Central memory CD8-positive, alpha-beta T cell (primary cell): Measurements from ENCODE around the gene IFNL1.
"Not testable (repeated sequence)": the region's sequence is repeated elsewhere in the genome, so short reads cannot be mapped to it uniquely, and the experiment has no call there.

Experiments
- ATAC-seq: fragments of 150-1000 bp; cut with Tn5 transposase; replicated peaks from 2 replicates; pipeline ENCODE4 v1.10.0; 2022; ENCODE audit warnings: mild to moderate bottlenecking, moderate FRiP score, moderate number of reproducible peaks; ENCODE audit not compliant: poor library complexity, severe bottlenecking; ENCODE audit errors: extremely low read depth
- DNase-seq, 2 donors: peaks; one replicate each; pipeline ENCODE4 v3.0.0; 2021; ENCODE audit warnings: low spot score in 2 of 2
- H3K27ac Mint-ChIP-seq: one replicate; pipeline ENCODE4 v1.8.0; 2022; ENCODE audit warnings: low read depth, mild to moderate bottlenecking, moderate library complexity, mixed read lengths
- H3K27me3 Mint-ChIP-seq: one replicate; pipeline ENCODE4 v1.8.0; 2022; ENCODE audit warnings: mixed read lengths
- H3K36me3 Mint-ChIP-seq: one replicate; pipeline ENCODE4 v1.8.0; 2022; ENCODE audit warnings: mild to moderate bottlenecking, moderate library complexity, mixed read lengths; ENCODE audit not compliant: insufficient read depth
- H3K4me1 Mint-ChIP-seq: one replicate; pipeline ENCODE4 v1.8.0; 2022; ENCODE audit warnings: mixed read lengths
- H3K4me3 Mint-ChIP-seq: one replicate; pipeline ENCODE4 v1.8.0; 2022; ENCODE audit warnings: mild to moderate bottlenecking, moderate library complexity, mixed read lengths
- H3K9me3 Mint-ChIP-seq: one replicate; pipeline ENCODE4 v1.8.0; 2022; ENCODE audit warnings: mixed read lengths

The IFNL1 gene

GRCh38 chr19:39306075-39306474 is 9.9 kb downstream of the IFNL1 start:
- H3K36me3 Mint-ChIP-seq = peaks cover 6% of the 10 kb centered on the region

GRCh38 chr19:39307046-39307821 is 11.0 kb downstream of the IFNL1 start:
- Mint-ChIP-seq H3K9me3 (no peaks in the 10 kb centered on the region), H3K4me3 (no peak overlapping the region), H3K36me3 (peaks cover 9% of the 10 kb centered on the region), H3K27me3 (no peaks in the 10 kb centered on the region), H3K4me1 (peaks cover 34% of the 10 kb centered on the region), H3K27ac (no peak overlapping the region)
- ATAC-seq (no peak), DNase-seq (no peak)

More at GRCh38 chr19:39306075-39306474, 9.9 kb downstream of the IFNL1 start:
- no peak overlapping the region for H3K4me3 Mint-ChIP-seq
- no peak overlapping the region for H3K27ac Mint-ChIP-seq
- H3K9me3 Mint-ChIP-seq = no peaks in the 10 kb centered on the region
- DNase-seq = no peak
- peaks cover 22% of the 10 kb centered on the region for H3K4me1 Mint-ChIP-seq
- no peaks in the 10 kb centered on the region for H3K27me3 Mint-ChIP-seq
- ATAC-seq = no peak

GRCh38 chr19:39307822-39308530 is 11.8 kb downstream of the IFNL1 start:
- H3K4me1 Mint-ChIP-seq = peaks cover 34% of the 10 kb centered on the region
- H3K27ac Mint-ChIP-seq = no peak overlapping the region
- no peaks in the 10 kb centered on the region for H3K9me3 Mint-ChIP-seq
- no peak overlapping the region for H3K4me3 Mint-ChIP-seq
- no peaks in the 10 kb centered on the region for H3K27me3 Mint-ChIP-seq
- ATAC-seq (no peak), DNase-seq (no peak)
- H3K36me3 Mint-ChIP-seq = peaks cover 12% of the 10 kb centered on the region

GRCh38 chr19:39308531-39309304 is 12.5 kb downstream of the IFNL1 start:
- H3K36me3 Mint-ChIP-seq = peaks cover 12% of the 10 kb centered on the region
- DNase-seq (no peak), ATAC-seq (no peak)
- H3K4me3 Mint-ChIP-seq = no peak overlapping the region
- H3K4me1 Mint-ChIP-seq = peaks cover 38% of the 10 kb centered on the region
- H3K9me3 Mint-ChIP-seq = no peaks in the 10 kb centered on the region
- H3K27me3 Mint-ChIP-seq = no peaks in the 10 kb centered on the region
- no peak overlapping the region for H3K27ac Mint-ChIP-seq

GRCh38 chr19:39309305-39309670 is 13.1 kb downstream of the IFNL1 start:
- H3K27me3 Mint-ChIP-seq, ATAC-seq, H3K9me3 Mint-ChIP-seq, DNase-seq, H3K27ac Mint-ChIP-seq, H3K4me3 Mint-ChIP-seq: not testable (repeated sequence)
- peaks cover 39% of the 10 kb centered on the region for H3K4me1 Mint-ChIP-seq
- H3K36me3 Mint-ChIP-seq = peaks cover 15% of the 10 kb centered on the region

GRCh38 chr19:39310558-39311311 is 14.5 kb downstream of the IFNL1 start:
- H3K9me3 Mint-ChIP-seq = no peaks in the 10 kb centered on the region
- no peaks in the 10 kb centered on the region for H3K27me3 Mint-ChIP-seq
- H3K4me1 Mint-ChIP-seq = peaks cover 39% of the 10 kb centered on the region
- no peak for ATAC-seq
- no peak for DNase-seq
- H3K27ac Mint-ChIP-seq = peak overlapping the region; percentile 52
- peaks cover 17% of the 10 kb centered on the region for H3K36me3 Mint-ChIP-seq
- no peak overlapping the region for H3K4me3 Mint-ChIP-seq

GRCh38 chr19:39314016-39314728 is 18.0 kb downstream of the IFNL1 start:
- H3K9me3 Mint-ChIP-seq = no peaks in the 10 kb centered on the region

GRCh38 chr19:39315933-39316332 is 19.7 kb downstream of the IFNL1 start:
- Mint-ChIP-seq H3K27ac (no peak overlapping the region), H3K27me3 (no peaks in the 10 kb centered on the region), H3K4me3 (no peak overlapping the region), H3K9me3 (no peaks in the 10 kb centered on the region), H3K4me1 (peaks cover 38% of the 10 kb centered on the region), H3K36me3 (peaks cover 14% of the 10 kb centered on the region)
- DNase-seq (no peak), ATAC-seq (no peak)

More at GRCh38 chr19:39314016-39314728, 18.0 kb downstream of the IFNL1 start:
- DNase-seq = no peak
- H3K4me1 Mint-ChIP-seq = peaks cover 47% of the 10 kb centered on the region
- no peak for ATAC-seq
- no peaks in the 10 kb centered on the region for H3K27me3 Mint-ChIP-seq
- H3K4me3 Mint-ChIP-seq = no peak overlapping the region
- peaks cover 14% of the 10 kb centered on the region for H3K36me3 Mint-ChIP-seq
- no peak overlapping the region for H3K27ac Mint-ChIP-seq

GRCh38 chr19:39316627-39317321 is 20.6 kb downstream of the IFNL1 start:
- peak overlapping the region; percentile 7 for H3K27ac Mint-ChIP-seq
- ATAC-seq = no peak
- H3K27me3 Mint-ChIP-seq = no peaks in the 10 kb centered on the region
- peaks cover 38% of the 10 kb centered on the region for H3K4me1 Mint-ChIP-seq
- peaks cover 16% of the 10 kb centered on the region for H3K36me3 Mint-ChIP-seq
- H3K9me3 Mint-ChIP-seq = no peaks in the 10 kb centered on the region
- no peak overlapping the region for H3K4me3 Mint-ChIP-seq
- no peak for DNase-seq

GRCh38 chr19:39317476-39317875 is 21.3 kb downstream of the IFNL1 start:
- ATAC-seq = no peak
- DNase-seq = no peak
- no peak overlapping the region for H3K4me3 Mint-ChIP-seq
- no peaks in the 10 kb centered on the region for H3K27me3 Mint-ChIP-seq
- peaks cover 15% of the 10 kb centered on the region for H3K36me3 Mint-ChIP-seq
- H3K9me3 Mint-ChIP-seq = no peaks in the 10 kb centered on the region
- peaks cover 36% of the 10 kb centered on the region for H3K4me1 Mint-ChIP-seq
- peak overlapping the region; percentile 7 for H3K27ac Mint-ChIP-seq

GRCh38 chr19:39318071-39318470 is 21.9 kb downstream of the IFNL1 start:
- H3K4me1 Mint-ChIP-seq = peaks cover 41% of the 10 kb centered on the region
- H3K27me3 Mint-ChIP-seq = no peaks in the 10 kb centered on the region
- H3K9me3 Mint-ChIP-seq = no peaks in the 10 kb centered on the region
- no peak for ATAC-seq
- DNase-seq = no peak
- no peak overlapping the region for H3K4me3 Mint-ChIP-seq
- no peak overlapping the region for H3K27ac Mint-ChIP-seq
- H3K36me3 Mint-ChIP-seq = peaks cover 15% of the 10 kb centered on the region
